ENCODE data around the gene MTHFD2L.

Gene MTHFD2L

DNA sequence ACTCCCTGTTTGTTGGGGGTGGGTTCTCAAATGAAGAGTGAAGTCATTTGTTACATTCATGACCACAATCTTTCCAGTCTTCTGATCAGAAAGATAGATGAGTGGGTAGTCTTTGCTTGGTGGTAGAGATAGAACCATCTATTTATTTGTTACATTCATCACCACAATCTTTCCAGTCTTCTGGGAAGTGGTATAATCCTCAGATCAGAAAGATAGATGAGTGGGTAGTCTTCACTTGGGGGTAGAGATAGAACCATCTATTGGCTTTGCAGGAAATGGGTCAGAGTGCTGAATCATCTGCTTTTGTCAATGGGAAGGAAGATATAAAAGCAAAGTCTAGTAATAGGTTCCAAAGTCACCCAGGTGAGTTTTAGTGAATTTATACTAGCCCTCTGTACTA, 86.1 kb downstream of the MTHFD2L start:
- DNase-seq (ENCODE audit: low read depth, low spot score), result no peak
- H3K4me1 ChIP-seq (ENCODE audit: control insufficient read depth, insufficient read depth, low read length), result no peaks in the 10 kb centered on the region
- H3K27me3 ChIP-seq (ENCODE audit: control insufficient read depth, insufficient read depth, low read length), result no peaks in the 10 kb centered on the region
- no peak overlapping the region for H3K4me3 ChIP-seq (ENCODE audit: low read length)
- H3K9me3 ChIP-seq (ENCODE audit: control insufficient read depth, insufficient read depth, low read length), result no peaks in the 10 kb centered on the region
- no peak overlapping the region for H3K27ac ChIP-seq (ENCODE audit: low read length)
- no peaks in the 10 kb centered on the region for H3K36me3 ChIP-seq (ENCODE audit: control insufficient read depth, insufficient read depth, low read length)

DNA sequence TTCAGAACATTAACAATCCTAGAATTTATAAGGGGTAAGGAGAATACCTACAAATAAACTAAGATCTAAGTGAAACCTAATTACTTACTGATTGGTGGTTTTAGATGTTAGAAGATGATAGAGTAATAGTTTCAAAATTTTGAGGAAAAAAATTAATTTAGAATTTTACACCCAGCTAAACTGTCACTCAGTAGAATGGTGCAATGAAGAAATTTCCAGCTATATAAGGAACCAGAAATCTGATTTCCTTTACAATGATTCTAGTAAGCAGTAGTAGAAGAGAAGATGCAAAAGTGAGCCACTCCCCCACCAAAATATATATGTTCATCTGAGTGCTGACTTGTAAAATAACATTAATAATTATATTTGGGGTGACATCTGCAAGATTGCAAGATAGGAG, 95.0 kb downstream of the MTHFD2L start:
- DNase-seq (ENCODE audit: low read depth, low spot score), result no peak
- H3K27me3 ChIP-seq (ENCODE audit: control insufficient read depth, insufficient read depth, low read length), result no peaks in the 10 kb centered on the region
- H3K4me3 ChIP-seq (ENCODE audit: low read length), result no peak overlapping the region
- no peaks in the 10 kb centered on the region for H3K36me3 ChIP-seq (ENCODE audit: control insufficient read depth, insufficient read depth, low read length)
- no peak overlapping the region for H3K27ac ChIP-seq (ENCODE audit: low read length)
- no peaks in the 10 kb centered on the region for H3K9me3 ChIP-seq (ENCODE audit: control insufficient read depth, insufficient read depth, low read length)
- H3K4me1 ChIP-seq (ENCODE audit: control insufficient read depth, insufficient read depth, low read length), result no peaks in the 10 kb centered on the region

DNA sequence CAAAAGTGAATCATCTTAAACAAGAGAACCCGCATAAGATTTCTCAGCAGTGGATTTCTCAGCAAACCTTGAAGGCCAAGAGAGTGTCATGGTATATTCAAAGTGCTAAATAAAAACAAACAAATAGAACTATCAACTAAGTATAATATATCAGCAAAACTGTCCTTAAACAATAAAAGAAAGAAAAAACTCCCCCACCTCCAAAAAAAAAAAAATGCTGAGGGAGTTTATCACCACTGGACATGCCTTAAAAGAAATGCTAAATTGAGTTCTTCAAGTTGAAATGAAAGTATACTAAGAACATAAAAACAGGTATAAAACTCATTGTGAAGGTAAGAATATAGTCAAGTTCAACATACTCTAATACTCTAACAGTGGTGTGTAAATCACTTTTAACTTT, 96.5 kb downstream of the MTHFD2L start:
- Histone ChIP-seq H3K4me3 (ENCODE audit: low read length) (no peak overlapping the region), H3K4me1 (ENCODE audit: control insufficient read depth, insufficient read depth, low read length) (no peaks in the 10 kb centered on the region), H3K36me3 (ENCODE audit: control insufficient read depth, insufficient read depth, low read length) (no peaks in the 10 kb centered on the region), H3K27ac (ENCODE audit: low read length) (no peak overlapping the region), H3K9me3 (ENCODE audit: control insufficient read depth, insufficient read depth, low read length) (no peaks in the 10 kb centered on the region), H3K27me3 (ENCODE audit: control insufficient read depth, insufficient read depth, low read length) (no peaks in the 10 kb centered on the region)
- no CpG with 5 or more reads among the region's 1 CpG for WGBS (ENCODE audit: insufficient coverage, insufficient read length)
- no peak for DNase-seq (ENCODE audit: low read depth, low spot score)

DNA sequence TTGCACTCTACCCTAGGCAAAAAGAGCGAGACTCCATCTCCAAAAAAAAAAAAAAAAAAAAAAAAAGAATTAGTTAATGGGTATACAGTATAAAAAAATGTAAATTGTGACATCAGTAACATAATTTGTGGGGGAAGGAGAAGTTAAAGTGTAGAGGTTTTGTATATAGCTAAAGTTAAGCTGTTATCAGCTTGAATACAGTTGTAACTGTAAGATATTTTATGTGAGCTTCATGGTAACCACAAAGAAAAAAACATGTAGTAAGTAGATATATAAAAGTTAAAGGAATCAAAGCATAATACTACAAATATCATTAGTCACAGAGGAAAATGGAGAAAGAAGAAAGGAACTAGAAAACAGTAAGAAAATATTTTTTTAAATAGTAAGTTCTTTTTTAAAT, 97.2 kb downstream of the MTHFD2L start:
- H3K36me3 ChIP-seq (ENCODE audit: control insufficient read depth, insufficient read depth, low read length), result no peaks in the 10 kb centered on the region
- H3K9me3 ChIP-seq (ENCODE audit: control insufficient read depth, insufficient read depth, low read length), result no peaks in the 10 kb centered on the region
- no peak for DNase-seq (ENCODE audit: low read depth, low spot score)
- no peaks in the 10 kb centered on the region for H3K4me1 ChIP-seq (ENCODE audit: control insufficient read depth, insufficient read depth, low read length)
- no peaks in the 10 kb centered on the region for H3K27me3 ChIP-seq (ENCODE audit: control insufficient read depth, insufficient read depth, low read length)
- no CpG with 5 or more reads among the region's 1 CpG for WGBS (ENCODE audit: insufficient coverage, insufficient read length)
- no peak overlapping the region for H3K27ac ChIP-seq (ENCODE audit: low read length)
- H3K4me3 ChIP-seq (ENCODE audit: low read length), result no peak overlapping the region

GRCh38 chr4:74258963-74259362, 101.0 kb downstream of the MTHFD2L start:
- Histone ChIP-seq H3K4me3 (ENCODE audit: low read length) (no peak overlapping the region), H3K27me3 (ENCODE audit: control insufficient read depth, insufficient read depth, low read length) (no peaks in the 10 kb centered on the region), H3K27ac (ENCODE audit: low read length) (no peak overlapping the region), H3K9me3 (ENCODE audit: control insufficient read depth, insufficient read depth, low read length) (no peaks in the 10 kb centered on the region), H3K36me3 (ENCODE audit: control insufficient read depth, insufficient read depth, low read length) (no peaks in the 10 kb centered on the region), H3K4me1 (ENCODE audit: control insufficient read depth, insufficient read depth, low read length) (no peaks in the 10 kb centered on the region)
- no peak for DNase-seq (ENCODE audit: low read depth, low spot score)
- no CpG with 5 or more reads among the region's 1 CpG for whole genome bisulfite sequencing (ENCODE audit: insufficient coverage, insufficient read length)

- no peak overlapping the region for H3K27ac ChIP-seq (ENCODE audit: low read length)
- H3K36me3 ChIP-seq (ENCODE audit: control insufficient read depth, insufficient read depth, low read length), result no peaks in the 10 kb centered on the region
- H3K4me3 ChIP-seq (ENCODE audit: low read length), result no peak overlapping the region
- H3K4me1 ChIP-seq (ENCODE audit: control insufficient read depth, insufficient read depth, low read length), result no peaks in the 10 kb centered on the region
- no peak for DNase-seq (ENCODE audit: low read depth, low spot score)
- no peaks in the 10 kb centered on the region for H3K27me3 ChIP-seq (ENCODE audit: control insufficient read depth, insufficient read depth, low read length)
- no peaks in the 10 kb centered on the region for H3K9me3 ChIP-seq (ENCODE audit: control insufficient read depth, insufficient read depth, low read length)
- no CpG with 5 or more reads among the region's 1 CpG for WGBS (ENCODE audit: insufficient coverage, insufficient read length)
Observed at GRCh38 chr4:74260036-74260435, 102.1 kb downstream of the MTHFD2L start.

DNA sequence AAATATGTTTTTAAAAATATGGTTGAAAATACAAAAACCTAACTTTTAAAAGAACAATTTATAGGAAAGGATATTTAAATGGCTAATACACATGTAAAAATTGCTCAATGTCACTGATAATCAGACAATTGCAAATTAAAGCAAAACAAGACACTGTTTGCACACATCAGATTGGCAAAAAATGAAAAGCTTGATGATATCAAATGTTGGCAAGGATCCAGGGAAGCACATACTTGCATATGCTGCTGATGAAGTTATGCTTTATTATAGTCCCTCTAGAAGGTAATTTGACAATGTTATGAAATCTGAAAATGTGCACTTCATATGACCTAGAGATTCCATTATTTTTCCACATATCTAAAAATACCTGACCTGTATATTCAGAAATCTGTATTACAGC, 104.6 kb downstream of the MTHFD2L start:
- Histone ChIP-seq H3K4me3 (ENCODE audit: low read length) (no peak overlapping the region), H3K27me3 (ENCODE audit: control insufficient read depth, insufficient read depth, low read length) (no peaks in the 10 kb centered on the region), H3K36me3 (ENCODE audit: control insufficient read depth, insufficient read depth, low read length) (no peaks in the 10 kb centered on the region), H3K9me3 (ENCODE audit: control insufficient read depth, insufficient read depth, low read length) (no peaks in the 10 kb centered on the region), H3K4me1 (ENCODE audit: control insufficient read depth, insufficient read depth, low read length) (no peaks in the 10 kb centered on the region), H3K27ac (ENCODE audit: low read length) (no peak overlapping the region)
- DNase-seq (ENCODE audit: low read depth, low spot score), result no peak

- Histone ChIP-seq H3K4me3 (ENCODE audit: low read length) (no peak overlapping the region), H3K4me1 (ENCODE audit: control insufficient read depth, insufficient read depth, low read length) (no peaks in the 10 kb centered on the region), H3K27me3 (ENCODE audit: control insufficient read depth, insufficient read depth, low read length) (no peaks in the 10 kb centered on the region), H3K27ac (ENCODE audit: low read length) (no peak overlapping the region), H3K9me3 (ENCODE audit: control insufficient read depth, insufficient read depth, low read length) (no peaks in the 10 kb centered on the region), H3K36me3 (ENCODE audit: control insufficient read depth, insufficient read depth, low read length) (no peaks in the 10 kb centered on the region)
- no peak for DNase-seq (ENCODE audit: low read depth, low spot score)
Observed at GRCh38 chr4:74263551-74263950, 105.6 kb downstream of the MTHFD2L start.

- no peak for DNase-seq (ENCODE audit: low read depth, low spot score)
- Histone ChIP-seq H3K36me3 (ENCODE audit: control insufficient read depth, insufficient read depth, low read length) (no peaks in the 10 kb centered on the region), H3K27ac (ENCODE audit: low read length) (no peak overlapping the region), H3K4me1 (ENCODE audit: control insufficient read depth, insufficient read depth, low read length) (no peaks in the 10 kb centered on the region), H3K4me3 (ENCODE audit: low read length) (no peak overlapping the region), H3K9me3 (ENCODE audit: control insufficient read depth, insufficient read depth, low read length) (no peaks in the 10 kb centered on the region), H3K27me3 (ENCODE audit: control insufficient read depth, insufficient read depth, low read length) (no peaks in the 10 kb centered on the region)
Observed at GRCh38 chr4:74266081-74266480, 108.2 kb downstream of the MTHFD2L start.

DNA sequence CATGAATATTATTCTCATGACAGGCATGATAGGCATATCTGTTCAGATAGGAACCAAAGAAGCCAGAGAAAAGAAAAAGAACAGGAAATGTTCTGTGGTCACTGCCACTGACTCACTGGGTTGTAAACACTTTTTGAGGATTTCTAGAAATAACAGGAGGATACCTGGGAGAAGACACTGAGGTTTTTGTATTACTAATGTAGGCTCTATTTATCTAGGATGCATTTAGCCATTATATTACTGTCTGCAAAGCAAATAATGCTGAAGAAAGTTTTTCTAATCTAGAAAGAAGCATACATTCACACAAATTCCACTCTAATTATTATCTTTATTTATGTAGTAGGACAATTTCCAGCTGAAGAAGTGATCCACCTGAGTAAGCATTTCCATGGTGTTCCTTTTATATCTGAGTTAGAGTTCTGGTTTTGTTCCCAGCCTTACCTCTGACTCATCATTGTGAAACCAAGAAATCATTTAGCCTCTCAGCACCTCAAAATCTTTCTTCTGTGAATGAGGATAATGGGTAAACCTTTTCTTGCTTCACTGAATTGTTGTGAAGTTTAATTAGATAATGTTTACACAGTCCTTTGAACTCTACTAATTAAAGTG, 110.2 kb downstream of the MTHFD2L start:
- no peaks in the 10 kb centered on the region for H3K4me1 ChIP-seq (ENCODE audit: control insufficient read depth, insufficient read depth, low read length)
- H3K4me3 ChIP-seq (ENCODE audit: low read length), result no peak overlapping the region
- DNase-seq (ENCODE audit: low read depth, low spot score), result no peak
- no peak overlapping the region for H3K27ac ChIP-seq (ENCODE audit: low read length)
- no peaks in the 10 kb centered on the region for H3K9me3 ChIP-seq (ENCODE audit: control insufficient read depth, insufficient read depth, low read length)
- H3K36me3 ChIP-seq (ENCODE audit: control insufficient read depth, insufficient read depth, low read length), result no peaks in the 10 kb centered on the region
- H3K27me3 ChIP-seq (ENCODE audit: control insufficient read depth, insufficient read depth, low read length), result no peaks in the 10 kb centered on the region

DNA sequence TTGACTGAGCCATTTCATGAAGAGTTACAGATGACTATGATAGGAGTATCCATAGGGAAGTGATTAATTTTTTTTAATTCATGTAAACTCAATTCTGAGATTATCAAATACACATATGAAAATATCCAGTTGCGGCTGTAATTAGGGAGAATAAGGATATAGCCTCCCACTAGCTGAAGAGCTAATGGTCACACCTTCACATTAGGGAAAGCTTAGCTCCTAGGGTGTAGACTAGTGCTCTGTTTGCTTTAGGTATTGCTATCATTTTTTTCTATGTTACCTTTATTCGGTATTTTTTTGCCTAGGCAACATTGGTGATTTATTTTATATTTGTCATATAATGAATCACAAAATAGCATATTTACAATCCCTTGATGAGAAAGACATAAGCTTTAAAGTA, 110.7 kb downstream of the MTHFD2L start:
- no peak overlapping the region for H3K4me3 ChIP-seq (ENCODE audit: low read length)
- H3K9me3 ChIP-seq (ENCODE audit: control insufficient read depth, insufficient read depth, low read length), result no peaks in the 10 kb centered on the region
- H3K27ac ChIP-seq (ENCODE audit: low read length), result no peak overlapping the region
- no peaks in the 10 kb centered on the region for H3K4me1 ChIP-seq (ENCODE audit: control insufficient read depth, insufficient read depth, low read length)
- no peaks in the 10 kb centered on the region for H3K36me3 ChIP-seq (ENCODE audit: control insufficient read depth, insufficient read depth, low read length)
- WGBS (ENCODE audit: insufficient coverage, insufficient read length), result no CpG with 5 or more reads among the region's 2 CpGs
- no peak for DNase-seq (ENCODE audit: low read depth, low spot score)
- no peaks in the 10 kb centered on the region for H3K27me3 ChIP-seq (ENCODE audit: control insufficient read depth, insufficient read depth, low read length)

All from iPS DF 6.9 (cell line).